SJCRH30 (cell line): Measurements from ENCODE around the gene NTMT2. TPM values are rescaled to one million over a fixed set of nuclear protein-coding genes. Genes with fewer than 3 reads are reported as not detected.

Experiments used
- DNase-seq, 2 experiments: peaks; one replicate each; pipeline ENCODE4 v3.0.0-alpha.2; 2015 to 2020
- H3K27ac ChIP-seq: fragments of 250-450 bp; sonication (Bioruptor Pico); 2 replicates; pipeline ENCODE4 v1.5.1; 2020; ENCODE audit warnings: mild to moderate bottlenecking, moderate library complexity
- H3K27me3 ChIP-seq: fragments of 250-450 bp; sonication (Bioruptor Pico); 2 replicates; pipeline ENCODE4 v1.5.1; 2020; ENCODE audit warnings: mild to moderate bottlenecking, moderate library complexity
- H3K36me3 ChIP-seq: fragments of 250-450 bp; sonication (Bioruptor Pico); 2 replicates; pipeline ENCODE4 v1.5.1; 2020; ENCODE audit warnings: mild to moderate bottlenecking, moderate library complexity
- H3K4me1 ChIP-seq: fragments of 250-450 bp; sonication (Bioruptor Pico); 2 replicates; pipeline ENCODE4 v1.5.1; 2020; ENCODE audit warnings: mild to moderate bottlenecking, moderate library complexity
- H3K4me3 ChIP-seq: fragments of 250-450 bp; sonication (Bioruptor Pico); 2 replicates; pipeline ENCODE4 v1.5.1; 2020; ENCODE audit warnings: mild to moderate bottlenecking, moderate library complexity
- H3K9me3 ChIP-seq: fragments of 250-450 bp; sonication (Bioruptor Pico); replicated peaks from 2 replicates; pipeline ENCODE4 v1.5.1; 2020; ENCODE audit warnings: mild to moderate bottlenecking, moderate library complexity
- total RNA-seq: library from RNA; depleted of rRNA; stranded (reverse); fragments of >200 nt; shearing (Covaris generic); gene quantifications from 2 replicates; pipeline ENCODE4 v1.2.3, GENCODE V29; 2014; rRNA removed

The NTMT2 gene
- total RNA-seq, 1 experiment from 2014 or later, result not detected

- H3K4me1 ChIP-seq, result no peaks in the 10 kb centered on the region
- DNase-seq, result no peak
- H3K27ac ChIP-seq, result no peak overlapping the region
- no peak overlapping the region for H3K4me3 ChIP-seq
- H3K27me3 ChIP-seq, result no peaks in the 10 kb centered on the region
- no peaks in the 10 kb centered on the region for H3K9me3 ChIP-seq
- H3K36me3 ChIP-seq, result no peaks in the 10 kb centered on the region
Measured at GRCh38 chr1:170210142-170210541, 64.4 kb downstream of the NTMT2 start.

GRCh38 chr1:170213596-170213995, 67.8 kb downstream of the NTMT2 start:
- Histone ChIP-seq H3K9me3 (no peaks in the 10 kb centered on the region), H3K27ac (no peak overlapping the region), H3K4me1 (no peaks in the 10 kb centered on the region), H3K27me3 (no peaks in the 10 kb centered on the region), H3K4me3 (no peak overlapping the region), H3K36me3 (no peaks in the 10 kb centered on the region)
- DNase-seq, result no peak

- Histone ChIP-seq H3K27ac (no peak overlapping the region), H3K9me3 (no peaks in the 10 kb centered on the region), H3K27me3 (no peaks in the 10 kb centered on the region), H3K36me3 (no peaks in the 10 kb centered on the region), H3K4me3 (no peak overlapping the region), H3K4me1 (no peaks in the 10 kb centered on the region)
- no peak for DNase-seq
Measured at GRCh38 chr1:170214117-170215032, 68.6 kb downstream of the NTMT2 start.

- Histone ChIP-seq H3K27me3 (no peaks in the 10 kb centered on the region), H3K9me3 (no peaks in the 10 kb centered on the region), H3K4me3 (no peak overlapping the region), H3K27ac (no peak overlapping the region), H3K36me3 (no peaks in the 10 kb centered on the region), H3K4me1 (no peaks in the 10 kb centered on the region)
- no peak for DNase-seq
Measured at GRCh38 chr1:170215072-170215885, 69.5 kb downstream of the NTMT2 start.

GRCh38 chr1:170217517-170218256, 71.9 kb downstream of the NTMT2 start:
- H3K36me3 ChIP-seq, result no peaks in the 10 kb centered on the region
- H3K9me3 ChIP-seq, result no peaks in the 10 kb centered on the region
- no peaks in the 10 kb centered on the region for H3K4me1 ChIP-seq
- no peak for DNase-seq
- H3K4me3 ChIP-seq, result no peak overlapping the region
- no peak overlapping the region for H3K27ac ChIP-seq
- H3K27me3 ChIP-seq, result no peaks in the 10 kb centered on the region

GRCh38 chr1:170218257-170218650, 72.5 kb downstream of the NTMT2 start:
- DNase-seq, result no peak
- Histone ChIP-seq H3K9me3 (no peaks in the 10 kb centered on the region), H3K27ac (no peak overlapping the region), H3K36me3 (no peaks in the 10 kb centered on the region), H3K4me3 (no peak overlapping the region), H3K27me3 (no peaks in the 10 kb centered on the region), H3K4me1 (no peaks in the 10 kb centered on the region)

Other genes starting within 250 kb of the NTMT2 start
- gene KIFAP3, start 71.3 kb upstream of the NTMT2 start, total RNA-seq, result 9.8 and 10.0 TPM in 2 replicates